ENCODE results near the gene BNIP5.

GRCh38 chr6:36273802-36274514 lies 62.7 kb downstream of the BNIP5 start:
- no peak for TF ChIP-seq ZNF138 (CRISPR knock-in tag; IDR thresholded peaks at IDR 0.05; ENCODE audit: low read depth)
- no peak for TF ChIP-seq ZNF839 (CRISPR knock-in tag; IDR thresholded peaks at IDR 0.05; ENCODE audit: borderline replicate concordance)
- TF ChIP-seq CTCF (CRISPR knock-in tag; IDR thresholded peaks at IDR 0.05) = no peak
- TF ChIP-seq NR3C1 (CRISPR knock-in tag; IDR thresholded peaks at IDR 0.05) = no peak
- TF ChIP-seq HDAC2 (CRISPR knock-in tag; IDR thresholded peaks at IDR 0.05) = no peak
- TF ChIP-seq, protein P1, sequence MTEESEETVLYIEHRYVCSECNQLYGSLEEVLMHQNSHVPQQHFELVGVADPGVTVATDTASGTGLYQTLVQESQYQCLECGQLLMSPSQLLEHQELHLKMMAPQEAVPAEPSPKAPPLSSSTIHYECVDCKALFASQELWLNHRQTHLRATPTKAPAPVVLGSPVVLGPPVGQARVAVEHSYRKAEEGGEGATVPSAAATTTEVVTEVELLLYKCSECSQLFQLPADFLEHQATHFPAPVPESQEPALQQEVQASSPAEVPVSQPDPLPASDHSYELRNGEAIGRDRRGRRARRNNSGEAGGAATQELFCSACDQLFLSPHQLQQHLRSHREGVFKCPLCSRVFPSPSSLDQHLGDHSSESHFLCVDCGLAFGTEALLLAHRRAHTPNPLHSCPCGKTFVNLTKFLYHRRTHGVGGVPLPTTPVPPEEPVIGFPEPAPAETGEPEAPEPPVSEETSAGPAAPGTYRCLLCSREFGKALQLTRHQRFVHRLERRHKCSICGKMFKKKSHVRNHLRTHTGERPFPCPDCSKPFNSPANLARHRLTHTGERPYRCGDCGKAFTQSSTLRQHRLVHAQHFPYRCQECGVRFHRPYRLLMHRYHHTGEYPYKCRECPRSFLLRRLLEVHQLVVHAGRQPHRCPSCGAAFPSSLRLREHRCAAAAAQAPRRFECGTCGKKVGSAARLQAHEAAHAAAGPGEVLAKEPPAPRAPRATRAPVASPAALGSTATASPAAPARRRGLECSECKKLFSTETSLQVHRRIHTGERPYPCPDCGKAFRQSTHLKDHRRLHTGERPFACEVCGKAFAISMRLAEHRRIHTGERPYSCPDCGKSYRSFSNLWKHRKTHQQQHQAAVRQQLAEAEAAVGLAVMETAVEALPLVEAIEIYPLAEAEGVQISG (CRISPR knock-in tag; IDR thresholded peaks at IDR 0.05) = no peak
- TF ChIP-seq CBFB (CRISPR knock-in tag; IDR thresholded peaks at IDR 0.05) = no peak
- no peak for TF ChIP-seq ZFY (CRISPR knock-in tag; IDR thresholded peaks at IDR 0.05)
- no peak for TF ChIP-seq ZKSCAN1 (IDR thresholded peaks at IDR 0.05; ENCODE audit: low read length)
- no peak for TF ChIP-seq SIX1 (CRISPR knock-in tag; IDR thresholded peaks at IDR 0.05; ENCODE audit: borderline replicate concordance)
- TF ChIP-seq HBP1 (CRISPR knock-in tag; IDR thresholded peaks at IDR 0.05; ENCODE audit: low read depth) = no peak
- no peak for TF ChIP-seq NCOA2 (CRISPR knock-in tag; IDR thresholded peaks at IDR 0.05)
- no peak for TF ChIP-seq ZNF563 (CRISPR knock-in tag; IDR thresholded peaks at IDR 0.05)

Data from HepG2 (cell line).